GM12878 (cell line): Measurements from ENCODE around the gene BUD23.

Experiments
- EP300 ChIP-seq, 2 experiments: fragments of 150-350 bp in 1 of 2; IDR thresholded peaks; 2 replicates each; pipeline ENCODE4 v1.6.1; 2011 to 2012; ENCODE audit warnings: low read depth in 2 of 2, low read length in 2 of 2, borderline replicate concordance in 1 of 2, improper control_type of control experiment in 1 of 2, inconsistent platforms in 1 of 2; ENCODE audit not compliant: control insufficient read depth in 1 of 2
- FOXM1 ChIP-seq: IDR thresholded peaks from 2 replicates; pipeline ENCODE4 v1.6.1; 2012; ENCODE audit warnings: low read depth, mild to moderate bottlenecking, inconsistent platforms, low read length, moderate library complexity
- HCFC1 ChIP-seq: fragments of 150-350 bp; IDR thresholded peaks from 2 replicates; pipeline ENCODE4 v1.6.1; 2014; ENCODE audit warnings: low read length
- HDGF ChIP-seq: fragments of 450-650 bp; IDR thresholded peaks from 2 replicates; pipeline ENCODE4 v1.6.1; 2016; ENCODE audit warnings: antibody characterized with exemption
- POLR2A ChIP-seq: IDR thresholded peaks from 2 replicates; pipeline ENCODE4 v1.6.1; 2011; ENCODE audit warnings: low read depth, mild to moderate bottlenecking, low read length
- SREBF2 ChIP-seq: IDR thresholded peaks from 2 replicates; pipeline ENCODE4 v1.6.1; 2012; ENCODE audit warnings: mild to moderate bottlenecking, low read length
- STAT1 ChIP-seq: fragments of 450-650 bp; conservative IDR thresholded peaks from 2 replicates; pipeline ENCODE4 v1.6.1; 2014; ENCODE audit warnings: antibody characterized with exemption, mild to moderate bottlenecking
- TAF1 ChIP-seq: IDR thresholded peaks from 2 replicates; pipeline ENCODE4 v1.6.1; 2011; ENCODE audit warnings: mild to moderate bottlenecking, low read depth, low read length, borderline replicate concordance
- YBX1 ChIP-seq: fragments of 450-650 bp; IDR thresholded peaks from 2 replicates; pipeline ENCODE4 v1.6.1; 2016; ENCODE audit warnings: antibody characterized with exemption
- TF ChIP-seq, protein P1 (sequence below): IDR thresholded peaks from 2 replicates; pipeline ENCODE4 v1.6.1; 2012; ENCODE audit warnings: low read length, inconsistent platforms
- TF ChIP-seq, protein P2 (sequence below), 3 experiments: IDR thresholded peaks in 2 of 3; conservative IDR thresholded peaks in 1 of 3; 2 replicates each; pipeline ENCODE4 v1.5.1; 2011; ENCODE audit warnings: low read depth in 3 of 3, low read length in 3 of 3, mild to moderate bottlenecking in 3 of 3, control low read depth in 2 of 3, moderate library complexity in 2 of 3, inconsistent platforms in 1 of 3, mixed read lengths in 1 of 3; ENCODE audit not compliant: control insufficient read depth in 2 of 3, insufficient read depth in 1 of 3; ENCODE audit errors: extremely low read depth in 1 of 3

DNA sequence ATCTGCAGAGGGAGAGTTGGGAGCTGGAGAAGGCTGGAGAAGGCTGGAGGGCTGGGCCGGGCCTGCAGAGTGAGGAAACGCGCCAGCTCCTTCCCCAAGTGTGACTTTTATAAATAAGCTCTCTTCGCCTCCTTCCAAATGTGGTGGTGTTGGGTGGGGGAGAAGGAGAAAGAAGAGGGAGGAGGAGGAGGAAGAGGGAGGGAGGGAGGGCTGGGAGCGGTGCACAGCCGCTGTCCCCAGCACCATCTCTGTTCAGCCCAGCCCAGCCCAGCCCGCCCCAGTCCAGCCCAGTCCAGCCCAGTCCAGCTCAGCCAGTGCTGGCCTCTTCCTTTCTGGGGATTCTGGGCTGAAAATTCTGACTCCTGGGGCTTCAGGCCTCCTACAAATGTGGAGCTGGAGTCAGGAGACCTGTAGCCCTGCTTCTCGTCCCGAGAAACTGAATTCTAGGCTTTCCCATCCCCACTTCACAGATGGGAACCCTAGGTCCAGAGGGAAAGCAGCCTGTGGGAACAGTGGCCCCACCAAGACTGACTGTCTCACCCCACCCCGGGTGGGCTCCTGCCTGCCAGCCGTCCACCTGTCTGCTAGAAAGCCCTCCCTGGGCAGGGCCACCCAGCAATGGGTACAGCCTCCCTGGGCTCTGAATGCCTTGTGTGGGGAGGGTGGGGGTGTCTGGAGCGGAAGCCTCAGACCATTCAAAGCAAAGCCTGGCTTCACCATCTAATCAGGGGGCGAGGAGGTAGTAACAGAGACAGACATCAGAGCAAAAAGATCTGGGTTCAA, 33.8 kb downstream of the BUD23 start:
- TF ChIP-seq FOXM1 = no peak
- no peak for TF ChIP-seq YBX1
- no peak for TF ChIP-seq TAF1
- no peak for TF ChIP-seq HDGF
- no peak for TF ChIP-seq STAT1
- TF ChIP-seq, protein P1, sequence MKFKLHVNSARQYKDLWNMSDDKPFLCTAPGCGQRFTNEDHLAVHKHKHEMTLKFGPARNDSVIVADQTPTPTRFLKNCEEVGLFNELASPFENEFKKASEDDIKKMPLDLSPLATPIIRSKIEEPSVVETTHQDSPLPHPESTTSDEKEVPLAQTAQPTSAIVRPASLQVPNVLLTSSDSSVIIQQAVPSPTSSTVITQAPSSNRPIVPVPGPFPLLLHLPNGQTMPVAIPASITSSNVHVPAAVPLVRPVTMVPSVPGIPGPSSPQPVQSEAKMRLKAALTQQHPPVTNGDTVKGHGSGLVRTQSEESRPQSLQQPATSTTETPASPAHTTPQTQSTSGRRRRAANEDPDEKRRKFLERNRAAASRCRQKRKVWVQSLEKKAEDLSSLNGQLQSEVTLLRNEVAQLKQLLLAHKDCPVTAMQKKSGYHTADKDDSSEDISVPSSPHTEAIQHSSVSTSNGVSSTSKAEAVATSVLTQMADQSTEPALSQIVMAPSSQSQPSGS = no peak
- no peak for TF ChIP-seq EP300 (IDR thresholded peaks at IDR 0.05; ENCODE audit: borderline replicate concordance in 1 of 2, control insufficient read depth in 1 of 2, low read depth in 2 of 2, low read length in 2 of 2)
- no peak for TF ChIP-seq POLR2A
- TF ChIP-seq, protein P2, sequence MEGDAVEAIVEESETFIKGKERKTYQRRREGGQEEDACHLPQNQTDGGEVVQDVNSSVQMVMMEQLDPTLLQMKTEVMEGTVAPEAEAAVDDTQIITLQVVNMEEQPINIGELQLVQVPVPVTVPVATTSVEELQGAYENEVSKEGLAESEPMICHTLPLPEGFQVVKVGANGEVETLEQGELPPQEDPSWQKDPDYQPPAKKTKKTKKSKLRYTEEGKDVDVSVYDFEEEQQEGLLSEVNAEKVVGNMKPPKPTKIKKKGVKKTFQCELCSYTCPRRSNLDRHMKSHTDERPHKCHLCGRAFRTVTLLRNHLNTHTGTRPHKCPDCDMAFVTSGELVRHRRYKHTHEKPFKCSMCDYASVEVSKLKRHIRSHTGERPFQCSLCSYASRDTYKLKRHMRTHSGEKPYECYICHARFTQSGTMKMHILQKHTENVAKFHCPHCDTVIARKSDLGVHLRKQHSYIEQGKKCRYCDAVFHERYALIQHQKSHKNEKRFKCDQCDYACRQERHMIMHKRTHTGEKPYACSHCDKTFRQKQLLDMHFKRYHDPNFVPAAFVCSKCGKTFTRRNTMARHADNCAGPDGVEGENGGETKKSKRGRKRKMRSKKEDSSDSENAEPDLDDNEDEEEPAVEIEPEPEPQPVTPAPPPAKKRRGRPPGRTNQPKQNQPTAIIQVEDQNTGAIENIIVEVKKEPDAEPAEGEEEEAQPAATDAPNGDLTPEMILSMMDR (IDR thresholded peaks at IDR 0.05 in 2 of 3, conservative IDR thresholded peaks at IDR 0.05 in 1 of 3; ENCODE audit: control insufficient read depth in 2 of 3, extremely low read depth in 1 of 3, insufficient read depth in 1 of 3, low read depth in 3 of 3, low read length in 3 of 3) = no peak
- no peak for TF ChIP-seq HCFC1
- TF ChIP-seq SREBF2 = no peak
